SH-SY5Y (cell line): ENCODE data around the gene GPR89A.

Source experiments
- GATA2 ChIP-seq: IDR thresholded peaks from 2 replicates; pipeline ENCODE4 v1.6.1; 2011; ENCODE audit warnings: mild to moderate bottlenecking, low read depth, low read length
- GATA3 ChIP-seq: IDR thresholded peaks from 2 replicates; pipeline ENCODE4 v1.6.1; 2011; ENCODE audit warnings: low read depth, mild to moderate bottlenecking, low read length, moderate library complexity

GPR89A gene

GRCh38 chr1:145706086-145706664 is 98.4 kb downstream of the GPR89A start:
- TF ChIP-seq GATA3 (no peak), GATA2 (no peak)

GRCh38 chr1:145707183-145707867 is 99.5 kb downstream of the GPR89A start, which contains the start of gene PDZK1:
TSS of gene PDZK1 (minus strand) at chr1:145707368. CDS start at chr1:145688021, 19,347 bp downstream.
- TF ChIP-seq GATA3 (no peak), GATA2 (no peak)

GRCh38 chr1:145708063-145708462 is 100.3 kb downstream of the GPR89A start:
- peak; percentile 88 for TF ChIP-seq GATA2
- TF ChIP-seq GATA3, result no peak

GRCh38 chr1:145710291-145711027 is 102.7 kb downstream of the GPR89A start:
- TF ChIP-seq GATA3, result no peak
- TF ChIP-seq GATA2, result no peak

- TF ChIP-seq GATA2, result no peak
These were observed 103.4 kb downstream of the GPR89A start for GRCh38 chr1:145711213-145711651.

- TF ChIP-seq GATA2 (no peak), GATA3 (no peak)
These were observed 106.8 kb downstream of the GPR89A start for GRCh38 chr1:145714524-145715111.

GRCh38 chr1:145716641-145717345 is 109.0 kb downstream of the GPR89A start:
- TF ChIP-seq GATA3, result no peak
- no peak for TF ChIP-seq GATA2

- no peak for TF ChIP-seq GATA2
- TF ChIP-seq GATA3, result no peak
These were observed 110.0 kb downstream of the GPR89A start for GRCh38 chr1:145717833-145718232.

- no peak for TF ChIP-seq GATA3
- no peak for TF ChIP-seq GATA2
These were observed 111.7 kb downstream of the GPR89A start, which contains the start of gene CD160 for GRCh38 chr1:145719230-145720079. TSS of gene CD160 (plus strand) at chr1:145719499. CDS start at chr1:145728328, 8,829 bp downstream.
